Limb (tissue), 2 donors: ENCODE results near the gene CSTPP1.
"Not testable (repeated sequence)": the region's sequence is repeated elsewhere in the genome, so short reads cannot be mapped to it uniquely, and the experiment has no call there.

Experiments
- DNase-seq, 2 donors: peaks; one replicate each; pipeline ENCODE4 v3.0.0-alpha.2; 2016; ENCODE audit errors: extremely low spot score in 2 of 2

Gene CSTPP1

GRCh38 chr11:46989810-46990487 lies 53.4 kb downstream of the CSTPP1 start:
- DNase-seq = not testable (repeated sequence)

GRCh38 chr11:46991391-46991790 lies 54.8 kb downstream of the CSTPP1 start:
- no peak for DNase-seq

GRCh38 chr11:46992386-46992785 lies 55.8 kb downstream of the CSTPP1 start:
- DNase-seq = not testable (repeated sequence)

- DNase-seq = not testable (repeated sequence)
Observed at GRCh38 chr11:46997796-46998195, 61.2 kb downstream of the CSTPP1 start.

GRCh38 chr11:46999217-46999616 lies 62.7 kb downstream of the CSTPP1 start:
- DNase-seq = no peak

- no peak for DNase-seq
Observed at GRCh38 chr11:47000033-47000432, 63.5 kb downstream of the CSTPP1 start.

- peak in 1 of 2 donors; percentile 38 for DNase-seq
Observed at GRCh38 chr11:47001781-47002181, 65.2 kb downstream of the CSTPP1 start.

- no peak for DNase-seq
Observed at GRCh38 chr11:47002390-47002789, 65.8 kb downstream of the CSTPP1 start.

- no peak for DNase-seq
Observed at GRCh38 chr11:47003180-47003877, 66.8 kb downstream of the CSTPP1 start.

GRCh38 chr11:47004595-47005033 lies 68.1 kb downstream of the CSTPP1 start:
- DNase-seq = peak; percentile 68 to 89

- no peak for DNase-seq
Observed at GRCh38 chr11:47005441-47005840, 68.9 kb downstream of the CSTPP1 start.

GRCh38 chr11:47007579-47007978 lies 71.0 kb downstream of the CSTPP1 start:
- no peak for DNase-seq

- no peak for DNase-seq
Observed at GRCh38 chr11:47010179-47010578, 73.6 kb downstream of the CSTPP1 start.

GRCh38 chr11:47014097-47014496 lies 77.5 kb downstream of the CSTPP1 start:
- no peak for DNase-seq

- no peak for DNase-seq
Observed at GRCh38 chr11:47018637-47019036, 82.1 kb downstream of the CSTPP1 start.

GRCh38 chr11:47020793-47021526 lies 84.4 kb downstream of the CSTPP1 start:
- no peak for DNase-seq

- no peak for DNase-seq
Observed at GRCh38 chr11:47021527-47021818, 84.9 kb downstream of the CSTPP1 start.

- DNase-seq = no peak
Observed at GRCh38 chr11:47021965-47022364, 85.4 kb downstream of the CSTPP1 start.

GRCh38 chr11:47028195-47029093 lies 91.9 kb downstream of the CSTPP1 start:
- no peak for DNase-seq

GRCh38 chr11:47033439-47033838 lies 96.9 kb downstream of the CSTPP1 start:
- no peak for DNase-seq

- no peak for DNase-seq
Observed at GRCh38 chr11:47034091-47034490, 97.5 kb downstream of the CSTPP1 start.
